ENCODE results near the gene GPX3. TPM values are rescaled to one million over a fixed set of nuclear protein-coding genes. Genes with fewer than 3 reads are reported as not detected.

GPX3 gene
- polyA plus RNA-seq, 1 of the 3 experiments (the other 2 are of a cell fraction), result 3.2 TPM

DNA sequence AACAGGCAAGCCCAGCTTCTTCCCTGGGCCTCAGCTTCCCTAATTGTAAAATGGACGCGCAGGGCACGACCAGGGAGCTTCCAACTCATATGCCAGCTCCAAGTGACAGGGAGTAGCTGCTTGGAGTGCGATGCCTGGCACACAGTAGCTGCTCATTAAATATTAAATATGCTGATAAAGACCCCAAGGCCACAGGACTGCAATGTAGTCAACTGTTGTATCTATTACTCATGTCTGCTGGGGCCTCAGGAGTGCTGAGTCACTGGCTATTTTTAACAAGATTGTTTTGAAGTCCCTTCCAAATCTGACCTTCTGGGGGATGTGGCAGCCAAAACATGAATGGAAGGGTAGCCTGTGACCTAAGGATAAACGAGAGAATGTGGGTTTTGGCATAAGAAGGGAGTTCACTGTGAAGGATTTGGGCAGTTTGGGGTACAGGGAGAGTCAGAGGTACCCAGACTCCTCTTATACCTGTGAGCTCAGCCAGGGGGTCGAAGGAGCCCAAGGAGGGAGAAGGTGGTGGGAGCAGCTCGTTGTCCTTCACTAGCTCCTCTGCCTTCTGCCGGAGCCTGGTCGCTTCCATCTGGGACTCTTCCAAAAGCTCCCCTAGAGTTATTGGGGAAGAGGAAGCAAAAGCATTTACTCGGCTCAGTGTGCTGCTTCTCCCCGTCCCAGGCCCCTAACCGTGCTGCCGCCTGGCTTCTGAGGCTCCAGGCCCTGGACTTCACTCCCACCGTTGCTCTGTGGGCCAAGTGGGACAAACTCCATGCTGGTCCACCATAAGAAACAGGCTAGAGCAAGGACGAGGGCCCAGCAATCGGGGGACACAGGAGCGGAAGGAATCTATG, 43.0 kb downstream of the GPX3 start:
- DNase-seq, result no peak
- Histone ChIP-seq H3K9me2 (no peaks in the 10 kb centered on the region), H3K4me2 (peak overlapping the region; percentile 56), H3K9me3 (no peaks in the 10 kb centered on the region), H3K27me3 (ENCODE audit: insufficient read depth) (no peaks in the 10 kb centered on the region), H3K27ac (ENCODE audit: low read depth in 2 of 2, low read length in 1 of 2) (peak overlapping the region in 1 of 2 experiments; percentile 71; a peak in 3 of 4 replicates), H3K9ac (peak overlapping the region; percentile 21; the same call in 1 of the 2 replicates), H2AFZ (ENCODE audit: low read depth) (no peak overlapping the region), H3K36me3 (replicated peaks in 1 of 2; ENCODE audit: control insufficient read depth in 1 of 2, insufficient read depth in 2 of 2, low read length in 1 of 2) (peaks cover 16 to 22% of the 10 kb centered on the region in 2 experiments), H3F3A (replicated peaks; ENCODE audit: insufficient read depth) (peaks cover 9% of the 10 kb centered on the region), H4K20me1 (ENCODE audit: insufficient read depth) (peaks cover 11% of the 10 kb centered on the region), H3K79me2 (ENCODE audit: insufficient read depth) (peaks cover 39% of the 10 kb centered on the region; the same call in 1 of the 2 replicates), H3K4me3 (ENCODE audit: low read depth in 2 of 2, low read length in 1 of 2) (no peak overlapping the region), H3K4me1 (ENCODE audit: control insufficient read depth in 1 of 2, insufficient read depth in 2 of 2, low read depth in 1 of 2, low read length in 1 of 2) (peaks cover 10 to 16% of the 10 kb centered on the region in 2 experiments; a peak in 3 of 4 replicates)
- ChIA-PET POLR2A (interaction anchor here (0.6 kb wide), 1 partner anchor 27 kb away, joined by 3 read pairs; no protein-coding TSS in a partner anchor), CTCF (interaction anchor here (0.8 to 4.0 kb wide), 6 partner anchors 12 to 62 kb away, joined by 3 to 22 read pairs (median 4); no protein-coding TSS in a partner anchor)
- WGBS (ENCODE audit: low lambda C conversion rate), result 74% methylated on average over 12 of the region's 17 CpGs
- TF ChIP-seq POLR2AphosphoS5 (IDR thresholded peaks at IDR 0.05; ENCODE audit: low read depth, low read length) (no peak), RCOR1 (IDR thresholded peaks at IDR 0.05; ENCODE audit: low read length) (no peak), ELF1 (IDR thresholded peaks at IDR 0.05) (no peak), REST (IDR thresholded peaks at IDR 0.05; ENCODE audit: low read depth, low read length) (no peak), TEAD4 (IDR thresholded peaks at IDR 0.05; ENCODE audit: borderline replicate concordance, insufficient read depth) (0 out of 2 replicates have a peak, but pooled peaks have one; percentile 26), SMC3 (IDR thresholded peaks at IDR 0.05; ENCODE audit: low read depth, low read length) (no peak), RXRA (IDR thresholded peaks at IDR 0.05; ENCODE audit: borderline replicate concordance, low read depth) (peak; percentile 74; the same call in 1 of the 2 replicates), RFX5 (IDR thresholded peaks at IDR 0.05; ENCODE audit: low read length) (no peak), FOXM1 (IDR thresholded peaks at IDR 0.05; ENCODE audit: low read depth) (no peak), GABPA (IDR thresholded peaks at IDR 0.05; ENCODE audit: low read depth) (no peak), EP300 (IDR thresholded peaks at IDR 0.05; ENCODE audit: borderline replicate concordance in 1 of 2, low read depth in 1 of 2, low read length in 1 of 2) (peak in 1 of 2 experiments; percentile 39; a peak in 1 of 4 replicates), USF2 (IDR thresholded peaks at IDR 0.05; ENCODE audit: borderline replicate concordance, low read depth, low read length) (no peak), YY1 (IDR thresholded peaks at IDR 0.05; ENCODE audit: low read depth) (no peak), JUND (IDR thresholded peaks at IDR 0.05) (peak; percentile 75), RAD21 (IDR thresholded peaks at IDR 0.05; ENCODE audit: low read length) (no peak), TAF1 (IDR thresholded peaks at IDR 0.05; ENCODE audit: borderline replicate concordance, low read depth, low read length) (no peak), CHD2 (IDR thresholded peaks at IDR 0.05; ENCODE audit: low read length, partially characterized antibody) (no peak), MEF2A (IDR thresholded peaks at IDR 0.05; ENCODE audit: borderline replicate concordance, low read depth) (peak; percentile 98), NFIC (IDR thresholded peaks at IDR 0.05; ENCODE audit: borderline replicate concordance) (peak; percentile 72; the same call in 1 of the 2 replicates), SIN3A (IDR thresholded peaks at IDR 0.05; ENCODE audit: borderline replicate concordance, low read depth, low read length) (no peak)
- TF ChIP-seq, protein P1, sequence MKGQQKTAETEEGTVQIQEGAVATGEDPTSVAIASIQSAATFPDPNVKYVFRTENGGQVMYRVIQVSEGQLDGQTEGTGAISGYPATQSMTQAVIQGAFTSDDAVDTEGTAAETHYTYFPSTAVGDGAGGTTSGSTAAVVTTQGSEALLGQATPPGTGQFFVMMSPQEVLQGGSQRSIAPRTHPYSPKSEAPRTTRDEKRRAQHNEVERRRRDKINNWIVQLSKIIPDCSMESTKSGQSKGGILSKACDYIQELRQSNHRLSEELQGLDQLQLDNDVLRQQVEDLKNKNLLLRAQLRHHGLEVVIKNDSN (IDR thresholded peaks at IDR 0.05; ENCODE audit: borderline replicate concordance, low read depth), result no peak
- TF ChIP-seq, protein P2, sequence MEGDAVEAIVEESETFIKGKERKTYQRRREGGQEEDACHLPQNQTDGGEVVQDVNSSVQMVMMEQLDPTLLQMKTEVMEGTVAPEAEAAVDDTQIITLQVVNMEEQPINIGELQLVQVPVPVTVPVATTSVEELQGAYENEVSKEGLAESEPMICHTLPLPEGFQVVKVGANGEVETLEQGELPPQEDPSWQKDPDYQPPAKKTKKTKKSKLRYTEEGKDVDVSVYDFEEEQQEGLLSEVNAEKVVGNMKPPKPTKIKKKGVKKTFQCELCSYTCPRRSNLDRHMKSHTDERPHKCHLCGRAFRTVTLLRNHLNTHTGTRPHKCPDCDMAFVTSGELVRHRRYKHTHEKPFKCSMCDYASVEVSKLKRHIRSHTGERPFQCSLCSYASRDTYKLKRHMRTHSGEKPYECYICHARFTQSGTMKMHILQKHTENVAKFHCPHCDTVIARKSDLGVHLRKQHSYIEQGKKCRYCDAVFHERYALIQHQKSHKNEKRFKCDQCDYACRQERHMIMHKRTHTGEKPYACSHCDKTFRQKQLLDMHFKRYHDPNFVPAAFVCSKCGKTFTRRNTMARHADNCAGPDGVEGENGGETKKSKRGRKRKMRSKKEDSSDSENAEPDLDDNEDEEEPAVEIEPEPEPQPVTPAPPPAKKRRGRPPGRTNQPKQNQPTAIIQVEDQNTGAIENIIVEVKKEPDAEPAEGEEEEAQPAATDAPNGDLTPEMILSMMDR (IDR thresholded peaks at IDR 0.05), result no peak
- TF ChIP-seq, protein P3, sequence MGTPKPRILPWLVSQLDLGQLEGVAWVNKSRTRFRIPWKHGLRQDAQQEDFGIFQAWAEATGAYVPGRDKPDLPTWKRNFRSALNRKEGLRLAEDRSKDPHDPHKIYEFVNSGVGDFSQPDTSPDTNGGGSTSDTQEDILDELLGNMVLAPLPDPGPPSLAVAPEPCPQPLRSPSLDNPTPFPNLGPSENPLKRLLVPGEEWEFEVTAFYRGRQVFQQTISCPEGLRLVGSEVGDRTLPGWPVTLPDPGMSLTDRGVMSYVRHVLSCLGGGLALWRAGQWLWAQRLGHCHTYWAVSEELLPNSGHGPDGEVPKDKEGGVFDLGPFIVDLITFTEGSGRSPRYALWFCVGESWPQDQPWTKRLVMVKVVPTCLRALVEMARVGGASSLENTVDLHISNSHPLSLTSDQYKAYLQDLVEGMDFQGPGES (IDR thresholded peaks at IDR 0.05; ENCODE audit: low read depth, low read length), result no peak
